Vagina (tissue), 2 donors: ENCODE measurements around the gene PPP3R1.
"Not testable (repeated sequence)": the region's sequence is repeated elsewhere in the genome, so short reads cannot be mapped to it uniquely, and the experiment has no call there.

Source experiments
- CTCF ChIP-seq, 3 experiments: fragments of 450-650 bp in 2 of 3; fragments of 200-600 bp in 1 of 3; sonication (generic) in 1 of 3; IDR thresholded peaks; one replicate each; pipeline ENCODE4 v1.5.1; 2017 to 2019; ENCODE audit warnings: antibody characterized with exemption in 3 of 3, mild to moderate bottlenecking in 2 of 3, moderate library complexity in 2 of 3
- POLR2A ChIP-seq, 2 donors: fragments of 450-650 bp; IDR thresholded peaks; one replicate each; pipeline ENCODE4 v1.6.1; 2017; ENCODE audit warnings: antibody characterized with exemption in 2 of 2, mild to moderate bottlenecking in 2 of 2, moderate library complexity in 2 of 2
- POLR2AphosphoS5 ChIP-seq, 2 donors: sonication (generic); formaldehyde crosslinking; IDR thresholded peaks; one replicate each; pipeline ENCODE4 v1.9.0; 2017; ENCODE audit warnings: antibody characterized with exemption in 2 of 2, mild to moderate bottlenecking in 2 of 2, low read depth in 1 of 2; ENCODE audit not compliant: insufficient read depth in 1 of 2

DNA sequence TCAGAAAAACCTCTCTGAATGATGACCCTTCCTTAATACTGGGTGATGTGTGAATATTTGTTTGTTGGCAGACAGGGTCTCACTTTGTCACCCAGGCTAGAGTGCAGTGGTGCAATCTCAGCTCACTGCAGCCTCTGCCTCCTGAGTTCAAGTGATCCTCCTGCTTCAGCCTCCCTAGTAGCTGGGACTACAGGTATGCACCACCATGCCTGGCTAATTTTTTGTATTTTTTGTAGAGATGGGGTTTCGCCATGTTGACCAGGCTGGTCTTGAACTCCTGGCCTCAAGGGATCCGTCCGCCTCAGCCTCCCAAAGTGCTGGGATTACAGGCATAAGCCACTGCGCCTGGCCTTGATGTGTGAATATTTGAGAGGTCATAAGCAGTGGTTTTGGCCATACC lies 77.1 kb downstream of the PPP3R1 start:
- TF ChIP-seq POLR2A (IDR thresholded peaks at IDR 0.05); CTCF (IDR thresholded peaks at IDR 0.05); POLR2AphosphoS5 (IDR thresholded peaks at IDR 0.05; ENCODE audit: insufficient read depth in 1 of 2, low read depth in 1 of 2): not testable (repeated sequence)
